Fibroblast of gingiva (primary cell): ENCODE data around the gene SLC29A4.
"Not testable (repeated sequence)": the region's sequence is repeated elsewhere in the genome, so short reads cannot be mapped to it uniquely, and the experiment has no call there.

Experiments used
- DNase-seq: peaks from one replicate; pipeline ENCODE4 v3.0.0-alpha.2; 2011; ENCODE audit warnings: low read depth

Gene SLC29A4

DNA sequence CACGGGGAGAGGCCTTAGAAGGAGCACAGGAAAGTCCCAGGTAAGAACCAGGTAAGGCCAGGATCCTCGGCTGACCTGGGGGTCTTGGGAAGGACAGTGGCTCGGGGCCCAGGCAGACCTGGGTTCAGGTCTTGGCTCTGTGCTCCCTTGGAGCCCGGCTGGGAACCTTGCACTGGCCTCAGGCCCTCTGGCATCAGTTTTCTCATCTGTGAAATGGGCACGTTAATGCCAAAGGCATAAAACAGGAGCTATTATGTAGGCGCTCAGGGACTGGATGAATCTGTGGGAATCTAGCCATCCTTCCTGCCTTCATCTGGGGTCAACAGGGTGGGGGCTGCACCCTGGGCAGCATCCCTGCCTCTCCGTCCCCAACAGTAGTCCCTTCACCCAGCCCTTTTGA, 8.3 kb upstream of the SLC29A4 start:
- no peak for DNase-seq

DNA sequence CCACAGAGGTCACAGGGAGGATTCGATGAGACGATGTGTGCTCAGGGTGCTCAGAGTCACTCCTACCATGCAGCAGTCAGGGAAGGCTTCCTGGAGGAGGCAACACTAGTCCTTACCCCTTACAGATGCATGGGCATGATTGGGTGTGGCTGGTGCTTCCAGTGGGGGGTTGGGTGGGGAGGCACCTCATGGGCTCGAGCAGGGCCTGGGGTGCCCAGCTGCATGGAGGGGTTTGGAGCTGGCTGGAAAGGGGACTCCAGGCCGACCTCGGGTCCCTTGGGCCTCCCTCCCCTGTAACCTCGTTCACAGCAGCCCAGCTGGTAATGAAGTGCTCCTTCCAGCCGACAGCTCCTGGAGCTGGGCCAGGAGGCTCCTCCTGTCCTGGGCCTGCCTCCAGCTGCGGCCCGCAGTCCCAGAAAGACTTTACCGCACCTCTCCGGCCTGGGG, 7.7 kb upstream of the SLC29A4 start:
- DNase-seq = not testable (repeated sequence)

- not testable (repeated sequence) for DNase-seq
Measured at GRCh38 chr7:5275510-5275909, 7.2 kb upstream of the SLC29A4 start.

DNA sequence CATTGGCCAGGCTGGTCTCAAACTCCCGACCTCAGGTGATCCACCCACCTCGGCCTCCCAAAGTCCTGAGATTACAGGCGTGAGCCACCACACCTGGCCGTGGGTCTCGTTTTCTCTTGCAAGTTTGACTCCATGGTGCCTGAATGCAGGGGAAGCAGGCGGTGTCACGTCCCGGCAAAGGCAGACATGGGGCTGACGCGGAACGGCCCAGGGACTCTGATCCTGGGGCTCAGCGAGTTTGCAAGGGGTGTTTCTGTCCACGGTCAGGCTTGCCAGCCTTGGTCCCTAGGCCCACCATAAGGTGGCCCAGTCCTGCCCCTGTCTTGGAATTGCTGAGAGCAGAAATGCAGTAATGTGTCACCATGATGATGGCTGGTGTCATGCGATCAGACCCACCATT, 6.6 kb upstream of the SLC29A4 start:
- not testable (repeated sequence) for DNase-seq

GRCh38 chr7:5276611-5277010, 6.1 kb upstream of the SLC29A4 start:
- no peak for DNase-seq

DNA sequence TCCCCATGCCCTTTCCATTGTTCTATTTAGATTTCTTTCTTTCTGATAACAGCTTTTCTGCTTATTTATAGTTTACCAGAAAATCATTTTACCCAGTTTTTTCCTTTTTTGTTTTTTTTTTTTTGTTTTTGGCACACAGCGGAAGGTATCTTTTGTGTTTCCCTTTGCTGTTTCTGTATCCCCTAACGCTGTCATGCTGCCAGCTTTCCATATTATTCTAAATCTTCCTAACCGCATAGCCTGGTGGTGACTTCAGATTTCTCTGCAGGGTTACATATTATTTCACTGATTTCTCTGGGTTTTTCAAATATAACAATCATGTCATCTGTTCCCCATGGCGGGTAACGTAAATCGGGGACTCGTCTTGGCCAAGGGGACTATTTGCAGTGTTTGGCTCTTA, 4.0 kb upstream of the SLC29A4 start:
- DNase-seq = no peak

- no peak for DNase-seq
Measured at GRCh38 chr7:5279734-5280133, 3.0 kb upstream of the SLC29A4 start.

DNA sequence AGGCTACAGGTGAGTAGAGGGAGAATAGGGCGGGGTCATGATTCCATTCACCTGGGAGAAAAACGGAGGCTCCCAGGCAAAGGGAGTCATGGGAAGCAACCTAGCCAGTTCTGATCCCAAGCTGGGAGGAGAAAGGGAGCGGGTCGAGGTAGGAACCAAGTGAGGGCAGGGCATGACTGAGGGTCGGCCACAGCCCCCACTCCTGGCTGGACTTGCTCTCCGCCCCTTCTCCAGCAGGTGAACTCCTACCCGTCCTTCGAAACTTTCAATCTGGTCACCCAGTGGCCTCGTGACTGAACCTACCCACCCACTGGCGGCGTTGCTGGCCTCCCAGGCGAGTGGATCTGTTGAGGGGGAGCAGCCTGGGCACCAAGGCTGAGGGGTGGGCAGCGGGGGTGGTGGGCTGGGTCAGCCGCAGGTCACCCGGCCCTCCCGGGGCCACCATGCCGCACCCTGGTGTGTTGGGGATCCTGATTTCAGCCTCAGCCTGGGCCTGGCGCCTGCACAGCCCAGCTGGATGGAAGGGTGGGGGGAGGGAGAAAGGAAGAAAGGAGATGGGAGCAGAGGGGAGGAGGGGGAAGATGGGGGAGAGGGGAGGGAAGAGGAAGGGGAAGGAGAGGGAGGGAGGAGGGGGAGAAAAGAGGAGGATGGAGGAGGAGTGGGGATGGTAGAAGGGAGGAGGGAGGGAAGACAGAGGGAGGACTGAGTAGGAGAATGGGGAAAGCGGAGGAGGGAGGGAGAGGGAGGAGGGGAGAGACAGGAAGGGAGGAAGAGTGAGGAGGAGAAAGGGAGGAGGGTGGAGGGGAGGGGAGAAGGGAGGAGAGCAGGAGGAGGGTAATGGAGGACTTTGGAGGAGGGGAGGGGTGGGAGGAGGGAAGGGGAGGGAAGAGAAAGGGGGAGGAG, 894 bp upstream of the SLC29A4 start:
- DNase-seq = not testable (repeated sequence)

- DNase-seq = no peak
Measured at GRCh38 chr7:5283421-5284303, 919 bp downstream of the SLC29A4 start.

DNA sequence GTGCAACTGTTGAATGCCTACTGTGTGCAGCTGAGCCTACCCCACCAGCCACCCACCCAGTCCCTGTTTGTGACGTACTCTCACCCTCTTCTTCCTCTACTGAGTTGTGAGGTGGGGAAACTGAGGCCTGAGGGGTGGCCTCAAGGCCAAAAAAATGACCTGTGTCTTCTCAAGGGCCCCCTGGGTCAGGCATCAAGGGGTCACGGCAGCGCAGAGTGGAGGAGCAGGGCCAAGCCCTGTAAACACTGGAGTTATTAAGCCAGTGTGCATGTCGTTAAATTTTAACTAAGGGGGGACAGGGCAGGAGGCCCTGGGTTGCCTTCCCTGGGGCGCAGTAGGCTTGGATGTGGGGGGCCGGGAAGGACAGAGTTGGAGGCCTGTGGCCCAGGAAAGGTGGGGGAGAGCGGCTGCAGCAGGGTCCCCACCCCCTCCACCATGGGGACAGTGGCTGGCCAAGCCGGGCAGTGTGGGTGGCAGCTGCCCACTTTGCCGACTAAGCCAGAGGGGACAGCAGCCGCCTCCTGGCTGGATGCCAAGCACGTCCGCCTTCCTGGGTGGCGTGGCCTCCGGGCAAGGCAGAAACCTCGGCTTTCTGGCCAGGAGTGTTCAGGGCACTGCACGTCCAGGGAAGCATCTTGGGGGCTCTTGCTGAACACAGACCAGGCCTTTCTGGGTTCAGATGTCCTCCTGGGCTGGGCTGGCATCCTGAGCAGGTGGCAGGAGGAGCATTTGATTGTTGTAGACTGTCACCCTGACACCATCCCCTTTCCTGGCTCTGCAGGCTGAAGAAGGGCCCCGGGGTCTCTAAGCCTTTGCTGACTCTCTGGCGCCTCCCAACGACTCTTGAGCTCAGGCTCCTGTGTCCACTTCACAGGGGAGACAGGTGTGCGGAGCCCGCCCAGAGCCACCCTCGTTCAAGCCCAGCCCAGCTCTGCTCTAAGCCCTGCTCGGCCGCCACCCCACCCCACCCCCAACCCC, 1.9 kb downstream of the SLC29A4 start:
- DNase-seq = no peak

- DNase-seq = no peak
Measured at GRCh38 chr7:5286933-5287332, 4.2 kb downstream of the SLC29A4 start.

- DNase-seq = not testable (repeated sequence)
Measured at GRCh38 chr7:5287373-5287772, 4.6 kb downstream of the SLC29A4 start.

DNA sequence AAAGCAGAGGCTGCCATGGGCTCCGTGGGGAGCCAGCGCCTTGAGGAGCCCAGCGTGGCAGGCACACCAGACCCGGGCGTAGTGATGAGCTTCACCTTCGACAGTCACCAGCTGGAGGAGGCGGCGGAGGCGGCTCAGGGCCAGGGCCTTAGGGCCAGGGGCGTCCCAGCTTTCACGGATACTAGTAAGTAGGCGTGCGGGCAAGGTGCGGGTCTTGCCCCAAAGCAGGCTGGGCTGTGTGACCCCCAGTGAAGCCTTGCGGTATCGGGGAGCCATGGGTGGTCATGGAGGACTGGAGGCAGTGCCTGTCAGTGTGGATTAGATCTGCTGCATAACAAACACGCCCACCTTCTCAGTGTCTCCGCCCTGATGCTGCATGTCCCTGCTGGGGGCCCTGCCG, 5.1 kb downstream of the SLC29A4 start:
- no peak for DNase-seq

DNA sequence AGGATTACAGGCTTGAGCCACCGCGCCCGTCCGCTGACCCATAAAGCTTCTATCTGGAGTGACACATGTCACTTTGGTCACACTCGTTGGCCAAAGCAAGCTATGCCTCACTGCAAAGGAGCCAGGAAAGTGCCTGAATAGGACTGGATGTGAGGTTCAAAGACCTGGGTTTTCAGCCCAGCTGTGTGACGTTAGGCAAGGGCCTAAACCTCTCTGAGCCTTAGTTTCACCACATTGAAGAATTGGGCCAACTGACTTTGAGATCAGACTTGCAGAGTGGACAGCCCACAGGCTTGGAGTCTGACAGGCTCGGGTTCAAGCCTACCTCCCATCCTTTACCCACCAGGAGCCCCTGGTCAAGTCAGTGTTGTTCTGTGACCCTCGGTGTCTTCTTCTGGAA, 5.8 kb downstream of the SLC29A4 start:
- not testable (repeated sequence) for DNase-seq

DNA sequence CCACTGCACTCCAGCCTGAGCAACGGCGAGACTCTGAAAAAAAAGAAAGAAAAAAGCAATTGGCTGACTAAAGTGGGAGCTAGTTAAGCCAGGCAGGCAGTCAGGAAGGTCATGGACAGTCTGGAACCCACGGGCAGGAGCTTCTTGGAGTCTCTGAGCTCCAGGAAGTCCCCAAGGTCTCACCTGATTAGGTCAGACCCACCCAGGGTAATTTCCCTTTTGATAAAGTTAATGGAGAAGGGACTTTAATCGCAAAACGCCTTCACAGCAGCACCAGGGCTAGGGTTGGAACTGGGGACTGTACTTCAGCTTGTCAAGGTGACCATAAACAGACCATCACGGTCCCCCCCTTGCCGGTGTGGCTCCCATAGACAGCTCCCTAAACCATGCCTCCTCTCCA, 6.6 kb downstream of the SLC29A4 start:
- DNase-seq = no peak

GRCh38 chr7:5291301-5291700, 8.6 kb downstream of the SLC29A4 start:
- DNase-seq = no peak

DNA sequence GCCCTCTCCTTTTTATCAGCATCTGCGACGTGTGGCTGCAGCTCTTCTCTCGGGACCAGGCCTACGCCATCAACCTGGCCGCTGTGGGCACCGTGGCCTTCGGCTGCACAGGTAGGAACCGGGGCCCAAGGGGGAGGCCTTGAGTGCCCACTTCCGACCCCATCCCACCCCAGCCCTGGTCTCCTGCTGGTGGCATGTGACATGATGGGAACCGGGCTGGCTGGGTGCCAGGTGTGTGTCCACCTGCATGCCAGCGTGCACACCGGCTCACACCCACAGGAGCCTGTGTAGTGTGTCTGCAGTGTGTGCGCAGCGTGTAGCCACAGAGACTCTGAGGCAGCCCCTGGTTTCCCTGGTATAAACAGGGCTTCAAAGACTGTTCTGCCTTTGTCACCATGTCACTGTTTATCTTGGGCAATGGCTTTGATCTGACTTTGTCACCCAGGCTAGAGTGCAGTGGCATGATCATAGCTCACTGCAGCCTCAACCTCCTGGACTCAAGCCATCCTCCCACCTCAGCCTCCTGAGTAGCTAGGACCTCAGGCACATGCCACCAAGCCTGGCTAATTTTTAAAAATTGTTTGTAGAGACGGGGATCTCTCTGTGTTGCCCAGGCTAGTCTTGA, 9.1 kb downstream of the SLC29A4 start:
- DNase-seq = not testable (repeated sequence)

DNA sequence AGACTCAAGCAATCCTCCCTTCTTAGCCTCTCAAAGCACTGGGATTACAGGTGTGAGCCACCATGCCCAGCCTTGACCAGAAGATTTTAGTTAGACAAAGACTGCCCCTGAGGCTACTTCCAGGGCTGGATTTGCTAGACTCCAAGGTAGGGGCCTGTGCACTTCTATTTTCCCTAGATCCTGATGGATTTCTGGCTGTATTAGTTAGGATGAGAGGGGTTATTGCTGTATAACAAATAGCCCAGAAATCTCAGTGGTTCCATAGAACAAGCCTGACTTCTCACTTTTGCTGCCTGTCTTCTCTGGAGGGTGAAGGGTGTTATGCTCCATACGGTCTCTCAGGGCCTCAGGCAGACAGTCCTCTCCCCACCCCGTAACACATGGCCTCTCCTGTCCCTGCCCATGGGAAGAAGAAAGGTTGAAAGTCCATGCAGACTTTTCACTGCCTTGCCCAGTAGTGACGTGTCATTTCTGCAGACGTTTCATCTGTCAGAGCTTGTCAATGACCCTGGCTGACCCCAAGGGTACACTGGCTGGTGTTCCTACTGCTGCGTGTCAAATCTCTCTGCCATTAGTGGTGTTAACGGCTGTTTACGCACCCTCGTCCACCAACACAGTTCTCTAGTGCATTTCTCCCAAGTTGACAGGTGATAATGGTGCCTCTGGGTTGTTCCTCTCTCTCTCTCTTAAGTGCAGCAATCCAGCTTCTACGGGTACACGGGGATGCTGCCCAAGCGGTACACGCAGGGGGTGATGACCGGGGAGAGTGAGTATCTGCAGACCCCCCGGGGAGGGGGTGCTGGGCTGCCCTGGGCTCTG, 11.6 kb downstream of the SLC29A4 start:
- DNase-seq = no peak

DNA sequence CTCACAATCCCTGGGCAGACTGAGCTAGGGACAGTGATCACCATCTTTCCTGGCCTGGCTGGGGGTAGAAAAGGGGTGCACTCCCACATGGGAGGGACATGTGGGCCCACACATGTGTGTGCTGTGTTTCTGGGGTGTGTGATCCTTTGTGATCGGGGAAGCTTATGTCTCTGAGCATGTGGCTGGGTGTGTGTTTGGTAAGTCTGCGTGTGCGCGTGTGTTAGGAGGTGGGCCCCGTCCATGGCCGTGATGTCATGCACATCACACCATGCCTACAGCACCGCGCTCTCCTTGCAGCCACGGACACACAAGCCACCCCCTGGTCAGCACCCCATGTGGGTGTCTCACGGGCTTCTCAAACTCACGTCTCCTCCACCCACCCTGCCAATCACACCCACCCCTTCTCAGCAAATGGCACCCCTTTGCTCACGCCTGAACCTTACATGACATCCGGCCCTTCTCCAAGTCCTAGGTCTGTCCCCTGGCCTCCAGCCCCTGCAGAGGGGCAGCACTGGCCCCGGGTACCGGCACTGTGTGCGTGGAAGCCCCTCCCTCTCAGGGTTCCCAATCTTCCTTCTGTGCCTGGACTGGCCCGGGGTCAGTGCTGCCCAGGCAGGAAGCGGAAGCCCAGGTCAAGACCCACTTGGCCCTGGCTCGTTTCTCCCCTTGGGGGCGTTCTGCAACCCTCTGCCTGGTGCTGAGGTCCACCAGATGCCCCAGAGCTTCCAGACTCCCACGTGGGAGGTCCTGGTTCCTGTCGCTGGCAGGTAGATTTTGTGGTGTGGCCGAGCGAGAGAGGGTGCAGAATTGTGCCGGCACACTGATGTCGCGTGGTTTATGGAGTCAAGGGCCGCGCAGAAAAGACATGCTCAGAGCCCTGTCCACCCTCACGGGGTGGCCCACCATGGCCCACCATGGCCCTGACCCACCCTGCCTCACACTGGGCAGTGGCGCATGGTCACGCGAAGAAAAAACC, 12.6 kb downstream of the SLC29A4 start:
- DNase-seq = no peak
